CD14-positive monocyte (primary cell): ENCODE measurements around the gene BICRAL. TPM values are rescaled to one million over a fixed set of nuclear protein-coding genes. Genes with fewer than 3 reads are reported as not detected.

Experiments used
- DNase-seq, 3 donors: peaks; one replicate each; pipeline ENCODE4 v3.0.0-alpha.2; 2011 to 2022
- H2AFZ ChIP-seq: 2 replicates; pipeline ENCODE4 v1.6.0; 2012; ENCODE audit warnings: mild to moderate bottlenecking, low read depth, low read length, inconsistent platforms; ENCODE audit not compliant: insufficient read depth, poor library complexity, severe bottlenecking
- H3K27ac ChIP-seq, 2 donors: 1 replicate in 1 of 2; 2 replicates in 1 of 2; pipeline ENCODE4 v1.5.1; 2012 to 2013; ENCODE audit warnings: low read length in 2 of 2, control low read depth in 1 of 2, inconsistent platforms in 1 of 2, low read depth in 1 of 2, mild to moderate bottlenecking in 1 of 2
- H3K27me3 ChIP-seq, 2 donors: one replicate each; pipeline versions ENCODE4 v1.6.0 to v1.6.1; 2011 to 2013; ENCODE audit warnings: low read length in 2 of 2; ENCODE audit not compliant: control insufficient read depth in 2 of 2, insufficient read depth in 2 of 2
- H3K36me3 ChIP-seq, 2 donors: replicated peaks in 1 of 2; 1 replicate in 1 of 2; 2 replicates in 1 of 2; pipeline versions ENCODE4 v1.5.1 to v1.6.1; 2012 to 2013; ENCODE audit warnings: low read length in 2 of 2, control low read depth in 1 of 2, inconsistent platforms in 1 of 2, mild to moderate bottlenecking in 1 of 2; ENCODE audit not compliant: insufficient read depth in 2 of 2, control insufficient read depth in 1 of 2
- H3K4me1 ChIP-seq, 2 donors: 1 replicate in 1 of 2; 2 replicates in 1 of 2; pipeline versions ENCODE4 v1.5.1 to v1.6.1; 2012 to 2013; ENCODE audit warnings: low read length in 2 of 2, control low read depth in 1 of 2, inconsistent platforms in 1 of 2, mild to moderate bottlenecking in 1 of 2, moderate library complexity in 1 of 2; ENCODE audit not compliant: insufficient read depth in 2 of 2, control insufficient read depth in 1 of 2
- H3K4me2 ChIP-seq: replicated peaks from 2 replicates; pipeline ENCODE3; 2012; ENCODE audit warnings: low read length, moderate library complexity, mild to moderate bottlenecking; ENCODE audit not compliant: poor library complexity, severe bottlenecking; ENCODE audit errors: extremely low read depth
- H3K4me3 ChIP-seq, 3 experiments: fragments of 200-600 bp in 1 of 3; sonication (generic) in 1 of 3; replicated peaks in 1 of 3; 1 replicate in 2 of 3; 2 replicates in 1 of 3; pipeline ENCODE4 v1.5.1; 2011 to 2013; ENCODE audit warnings: low read length in 3 of 3, mild to moderate bottlenecking in 3 of 3, control low read depth in 2 of 3, low read depth in 2 of 3, inconsistent platforms in 1 of 3, moderate library complexity in 1 of 3
- H3K79me2 ChIP-seq: 2 replicates; pipeline ENCODE4 v1.6.0; 2012; ENCODE audit warnings: mild to moderate bottlenecking, control low read depth, inconsistent platforms, low read length, moderate library complexity; ENCODE audit not compliant: insufficient read depth
- H3K9ac ChIP-seq: 2 replicates; pipeline ENCODE4 v1.6.0; 2017; ENCODE audit warnings: low read length, mild to moderate bottlenecking; ENCODE audit not compliant: insufficient read depth, poor library complexity, severe bottlenecking
- H3K9me3 ChIP-seq, 2 donors: replicated peaks in 1 of 2; 1 replicate in 1 of 2; 2 replicates in 1 of 2; pipeline versions ENCODE4 v1.5.1 to v1.6.1; 2012 to 2013; ENCODE audit warnings: low read length in 2 of 2, control low read depth in 1 of 2; ENCODE audit not compliant: control insufficient read depth in 1 of 2, insufficient read depth in 1 of 2
- H4K20me1 ChIP-seq: 2 replicates; pipeline ENCODE4 v1.6.0; 2012; ENCODE audit warnings: mild to moderate bottlenecking, low read length, control low read depth, moderate library complexity; ENCODE audit not compliant: insufficient read depth
- H3K27ac Mint-ChIP-seq, 7 donors: one replicate each; pipeline ENCODE4 v1.8.0; 2020; ENCODE audit warnings: mild to moderate bottlenecking in 7 of 7, mixed read lengths in 7 of 7, moderate library complexity in 6 of 7, inconsistent platforms in 2 of 7
- H3K27me3 Mint-ChIP-seq, 3 donors: one replicate each; pipeline ENCODE4 v1.8.0; 2021 to 2022; ENCODE audit warnings: low read depth in 3 of 3, mild to moderate bottlenecking in 3 of 3, mixed read lengths in 3 of 3, moderate library complexity in 3 of 3, inconsistent platforms in 1 of 3
- H3K36me3 Mint-ChIP-seq, 2 donors: one replicate each; pipeline ENCODE4 v1.8.0; 2020; ENCODE audit warnings: mixed read lengths in 2 of 2, inconsistent platforms in 1 of 2, mild to moderate bottlenecking in 1 of 2
- H3K4me1 Mint-ChIP-seq: one replicate; pipeline ENCODE4 v1.8.0; 2020; ENCODE audit warnings: mild to moderate bottlenecking, mixed read lengths
- H3K4me3 Mint-ChIP-seq, 2 donors: one replicate each; pipeline ENCODE4 v1.8.0; 2020; ENCODE audit warnings: mild to moderate bottlenecking in 2 of 2, mixed read lengths in 2 of 2, moderate library complexity in 1 of 2
- H3K9me3 Mint-ChIP-seq, 7 donors: one replicate each; pipeline ENCODE4 v1.8.0; 2020 to 2022; ENCODE audit warnings: mixed read lengths in 7 of 7, mild to moderate bottlenecking in 6 of 7, moderate library complexity in 6 of 7, inconsistent platforms in 2 of 7
- CTCF ChIP-seq: fragments of 200-600 bp; IDR thresholded peaks from one replicate; pipeline ENCODE4 v1.8.0; 2022; ENCODE audit warnings: antibody characterized with exemption, mild to moderate bottlenecking
- WGBS: methylation state at CpG from one replicate; pipeline ENCODE4 v1.1.5; 2013; ENCODE audit warnings: missing lambda C conversion rate; ENCODE audit not compliant: insufficient coverage; 5-methylcytosine and 5-hydroxymethylcytosine counted together
- intact Hi-C, 2 donors: fragments of 100-400 bp; cut with micrococcal nuclease; formaldehyde crosslinking; loops; one replicate each; pipeline versions ENCODE4 v1.15.0 to v1.15.1; 2023
- polyA plus RNA-seq, 3 donors: library from polyadenylated mRNA; depleted of rRNA in 1 of 3; unstranded in 2 of 3; stranded (reverse) in 1 of 3; fragments of 300-500 nt in 2 of 3; fragments of >200 nt in 1 of 3; fragmentation: Illumina TruSeq in 2 of 3; gene quantifications; 1 replicate in 2 of 3; 2 replicates in 1 of 3; pipeline ENCODE4 v1.2.3, GENCODE V29; 2012 to 2021

BICRAL gene
- polyA plus RNA-seq, 3 donors, result 1.6 to 14.6 (median 2.2) TPM

- Histone ChIP-seq H3K9me3 (no peaks in the 10 kb centered on the region), H3K27ac (no peak overlapping the region), H3K4me3 (no peak overlapping the region), H3K36me3 (peaks cover 19 to 36% of the 10 kb centered on the region in 2 donors), H3K9ac (no peak overlapping the region), H3K4me1 (peaks cover 0 to 4% of the 10 kb centered on the region in 2 donors), H2AFZ (no peak overlapping the region), H3K27me3 (no peaks in the 10 kb centered on the region), H3K4me2 (no peak overlapping the region), H4K20me1 (peaks cover 29% of the 10 kb centered on the region), H3K79me2 (no peaks in the 10 kb centered on the region)
- peaks cover 25 to 42% of the 10 kb centered on the region in 2 donors for H3K36me3 Mint-ChIP-seq
- peaks cover 6% of the 10 kb centered on the region for H3K4me1 Mint-ChIP-seq
- H3K9me3 Mint-ChIP-seq, result no peaks in the 10 kb centered on the region
- H3K4me3 Mint-ChIP-seq, result no peak overlapping the region
- H3K27me3 Mint-ChIP-seq, result no peaks in the 10 kb centered on the region
- WGBS, result no CpG with 5 or more reads among the region's 3 CpGs
- no peak for TF ChIP-seq CTCF
- DNase-seq, result no peak
- H3K27ac Mint-ChIP-seq, result peak overlapping the region in 2 of 7 donors; percentile 50 to 58
- intact Hi-C loops, result no loop called here
Observed at GRCh38 chr6:42818878-42819277, 37.0 kb downstream of the BICRAL start.

- H3K27ac Mint-ChIP-seq, result peak overlapping the region in 4 of 7 donors; percentile 30 to 52 (median 48)
- H3K4me3 Mint-ChIP-seq, result no peak overlapping the region
- DNase-seq, result peak in 1 of 3 donors; percentile 5
- Histone ChIP-seq H3K4me1 (peaks cover 0 to 4% of the 10 kb centered on the region in 2 donors), H2AFZ (no peak overlapping the region), H3K27me3 (no peaks in the 10 kb centered on the region), H3K4me3 (no peak overlapping the region), H3K79me2 (no peaks in the 10 kb centered on the region), H3K27ac (no peak overlapping the region), H3K9ac (no peak overlapping the region), H4K20me1 (peaks cover 29% of the 10 kb centered on the region), H3K4me2 (no peak overlapping the region), H3K9me3 (no peaks in the 10 kb centered on the region), H3K36me3 (peaks cover 27 to 45% of the 10 kb centered on the region in 2 donors)
- H3K36me3 Mint-ChIP-seq, result peaks cover 28 to 48% of the 10 kb centered on the region in 2 donors
- H3K9me3 Mint-ChIP-seq, result no peaks in the 10 kb centered on the region
- no peaks in the 10 kb centered on the region for H3K27me3 Mint-ChIP-seq
- intact Hi-C loops, result no loop called here
- H3K4me1 Mint-ChIP-seq, result peaks cover 6% of the 10 kb centered on the region
- no CpG with 5 or more reads among the region's 3 CpGs for WGBS
- TF ChIP-seq CTCF, result peak; percentile 13
Observed at GRCh38 chr6:42819803-42820511, 38.1 kb downstream of the BICRAL start.
